ENCODE data around the gene FADS2. TPM values are rescaled to one million over a fixed set of nuclear protein-coding genes. Genes with fewer than 3 reads are reported as not detected.
A peak's percentile ranks its signal among the peaks of the same experiment; 100 is the strongest.

The FADS2 gene
- total RNA-seq, 4 donors from 2014 or later = 7.8 to 40.1 (median 16.2) TPM

DNA sequence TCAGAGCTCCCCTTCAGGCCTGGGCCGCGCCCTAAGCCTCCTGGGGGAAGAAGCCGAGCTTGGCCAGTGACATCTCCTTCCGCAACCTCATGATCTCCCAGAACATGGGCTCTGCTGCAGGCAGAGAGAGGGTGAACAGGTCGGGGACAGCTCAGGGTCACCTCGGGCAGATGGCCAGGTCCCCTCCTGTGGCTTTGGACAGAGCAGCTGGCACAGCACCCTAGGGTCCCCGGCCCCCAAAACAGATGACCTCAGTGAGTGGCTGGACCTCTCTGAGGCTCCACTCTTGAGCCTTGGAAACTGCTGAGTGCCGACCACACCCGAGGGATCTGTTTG lies 70.1 kb downstream of the FADS2 start:
- DNase-seq (ENCODE audit: low spot score) = no peak
- ATAC-seq (ENCODE audit: low FRiP score) = no peak
- TF ChIP-seq, protein P1, sequence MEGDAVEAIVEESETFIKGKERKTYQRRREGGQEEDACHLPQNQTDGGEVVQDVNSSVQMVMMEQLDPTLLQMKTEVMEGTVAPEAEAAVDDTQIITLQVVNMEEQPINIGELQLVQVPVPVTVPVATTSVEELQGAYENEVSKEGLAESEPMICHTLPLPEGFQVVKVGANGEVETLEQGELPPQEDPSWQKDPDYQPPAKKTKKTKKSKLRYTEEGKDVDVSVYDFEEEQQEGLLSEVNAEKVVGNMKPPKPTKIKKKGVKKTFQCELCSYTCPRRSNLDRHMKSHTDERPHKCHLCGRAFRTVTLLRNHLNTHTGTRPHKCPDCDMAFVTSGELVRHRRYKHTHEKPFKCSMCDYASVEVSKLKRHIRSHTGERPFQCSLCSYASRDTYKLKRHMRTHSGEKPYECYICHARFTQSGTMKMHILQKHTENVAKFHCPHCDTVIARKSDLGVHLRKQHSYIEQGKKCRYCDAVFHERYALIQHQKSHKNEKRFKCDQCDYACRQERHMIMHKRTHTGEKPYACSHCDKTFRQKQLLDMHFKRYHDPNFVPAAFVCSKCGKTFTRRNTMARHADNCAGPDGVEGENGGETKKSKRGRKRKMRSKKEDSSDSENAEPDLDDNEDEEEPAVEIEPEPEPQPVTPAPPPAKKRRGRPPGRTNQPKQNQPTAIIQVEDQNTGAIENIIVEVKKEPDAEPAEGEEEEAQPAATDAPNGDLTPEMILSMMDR (IDR thresholded peaks at IDR 0.05) = no peak

DNA sequence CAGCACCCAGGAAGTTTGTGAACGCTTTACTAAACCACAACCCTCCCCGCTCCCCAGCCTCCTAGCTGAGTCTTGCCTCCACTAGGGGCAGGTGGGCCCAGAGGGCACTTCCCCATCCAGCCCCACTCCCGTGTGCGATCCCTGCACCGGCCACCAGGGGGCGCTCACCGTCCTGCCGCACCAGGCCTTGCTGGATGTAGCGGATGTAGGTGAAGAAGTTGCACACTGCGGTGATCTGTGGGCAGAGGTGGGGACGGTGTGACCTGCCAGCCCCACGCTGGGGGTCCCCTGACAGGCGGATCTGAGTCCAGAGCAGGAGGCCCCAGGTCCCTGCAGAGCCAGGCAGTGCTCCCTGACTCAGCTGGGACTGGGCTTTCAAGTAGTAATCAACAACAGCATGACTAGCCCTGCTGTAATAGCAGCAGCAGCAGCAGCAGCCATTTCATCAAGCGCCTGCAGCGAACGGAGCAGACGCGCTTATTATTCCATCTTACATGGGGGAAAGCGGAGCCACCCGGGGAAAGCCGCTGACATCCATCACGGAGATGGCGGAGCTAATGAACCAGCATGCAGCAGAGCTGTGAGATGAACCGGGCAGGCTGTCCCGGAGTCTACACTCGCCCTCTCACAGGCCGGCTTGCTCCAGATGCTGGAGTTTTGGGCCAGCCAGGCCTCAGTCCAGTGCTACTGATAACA lies 71.2 kb downstream of the FADS2 start:
- TF ChIP-seq, protein P1 (IDR thresholded peaks at IDR 0.05) = peak in 2 of 3 donors; percentile 98 to 99
- DNase-seq (ENCODE audit: low spot score) (peak; percentile 75), ATAC-seq (ENCODE audit: low FRiP score) (peak; percentile 75)

DNA sequence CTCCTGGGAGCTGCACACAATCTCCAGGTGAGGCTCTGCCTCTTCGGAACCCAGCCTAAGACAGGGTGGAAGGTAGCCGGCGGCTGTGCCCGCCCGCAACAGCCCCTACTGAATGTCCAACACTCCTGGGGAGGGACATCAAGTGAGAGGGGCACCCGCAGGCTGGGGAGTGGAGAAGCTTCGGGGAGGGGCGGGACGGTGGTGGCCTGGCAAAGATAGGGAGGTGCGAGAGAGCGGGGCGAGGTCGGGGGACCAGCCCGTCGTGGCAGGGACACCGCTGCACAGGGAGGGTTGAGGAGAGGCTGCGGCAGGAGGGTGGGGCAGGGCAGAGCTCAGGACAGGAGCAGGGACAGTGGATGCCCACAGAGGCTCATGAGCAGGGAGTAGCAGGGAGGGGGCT lies 72.2 kb downstream of the FADS2 start:
- TF ChIP-seq, protein P1 (IDR thresholded peaks at IDR 0.05) = no peak
- ATAC-seq (ENCODE audit: low FRiP score) (no peak), DNase-seq (ENCODE audit: low spot score) (no peak)

DNA sequence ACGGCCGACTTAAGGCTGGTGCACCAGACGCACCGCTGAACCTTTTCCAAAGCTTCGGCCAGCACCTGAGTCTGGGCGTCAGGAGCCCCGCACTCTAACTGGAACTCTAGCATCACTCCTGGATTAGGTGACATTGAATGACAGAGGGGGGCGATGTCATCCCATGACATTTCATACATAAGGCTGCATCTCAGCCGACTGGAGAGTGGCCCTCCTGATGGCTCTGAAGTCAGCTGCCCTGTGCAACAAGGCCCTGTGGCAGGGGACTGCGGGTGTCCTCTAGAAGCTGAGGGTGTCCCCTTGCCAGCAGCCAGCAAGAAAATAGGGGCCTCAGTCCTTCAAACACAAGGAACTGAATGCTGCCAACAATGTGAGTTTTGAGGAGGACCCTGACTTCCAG lies 73.3 kb downstream of the FADS2 start:
- DNase-seq (ENCODE audit: low spot score) = no peak
- no peak for ATAC-seq (ENCODE audit: low FRiP score)
- TF ChIP-seq, protein P1 (IDR thresholded peaks at IDR 0.05) = no peak

DNA sequence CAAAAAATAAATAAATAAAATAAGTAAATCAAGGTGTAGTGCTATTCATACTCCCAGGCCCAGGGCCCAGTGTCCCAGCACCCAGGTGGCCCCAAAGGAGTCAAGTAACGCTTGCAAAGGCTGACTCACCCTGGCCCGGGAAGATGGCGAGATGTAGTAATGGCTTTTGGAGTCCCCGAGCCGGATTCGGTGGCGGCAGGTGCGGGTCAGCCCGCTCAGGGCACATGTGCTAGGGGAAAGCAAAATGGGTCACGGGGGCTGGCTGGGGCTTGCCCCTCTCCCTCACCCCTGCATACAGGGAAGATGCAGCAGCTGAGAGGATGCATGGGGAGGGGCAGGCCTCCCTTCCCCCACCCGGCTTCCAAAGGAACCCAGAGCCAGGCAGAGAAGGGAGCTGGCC lies 74.2 kb downstream of the FADS2 start:
- ATAC-seq (ENCODE audit: low FRiP score) (no peak), DNase-seq (ENCODE audit: low spot score) (no peak)
- TF ChIP-seq, protein P1 (IDR thresholded peaks at IDR 0.05) = no peak

DNA sequence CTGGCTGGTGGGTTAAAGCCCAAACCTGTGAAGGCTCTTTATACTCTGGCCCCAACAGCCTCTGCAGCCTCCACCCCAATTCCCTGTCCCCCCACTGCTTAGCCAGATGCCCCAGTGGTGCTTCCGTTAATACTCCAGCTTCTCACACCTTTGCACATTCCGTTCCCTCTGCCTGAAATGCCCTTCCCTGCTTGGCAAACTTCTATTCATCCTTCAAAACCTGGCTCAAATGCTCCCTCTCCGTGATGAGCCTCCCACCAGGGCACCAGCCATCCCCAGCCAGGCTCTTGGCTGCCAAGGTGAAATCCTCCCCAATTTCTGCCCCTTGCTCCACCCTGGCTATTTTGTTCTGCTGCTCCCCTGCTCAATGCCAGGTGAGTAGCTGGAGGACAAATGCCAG lies 75.7 kb downstream of the FADS2 start:
- DNase-seq (ENCODE audit: low spot score) (no peak), ATAC-seq (ENCODE audit: low FRiP score) (no peak)
- TF ChIP-seq, protein P1 (IDR thresholded peaks at IDR 0.05) = no peak

DNA sequence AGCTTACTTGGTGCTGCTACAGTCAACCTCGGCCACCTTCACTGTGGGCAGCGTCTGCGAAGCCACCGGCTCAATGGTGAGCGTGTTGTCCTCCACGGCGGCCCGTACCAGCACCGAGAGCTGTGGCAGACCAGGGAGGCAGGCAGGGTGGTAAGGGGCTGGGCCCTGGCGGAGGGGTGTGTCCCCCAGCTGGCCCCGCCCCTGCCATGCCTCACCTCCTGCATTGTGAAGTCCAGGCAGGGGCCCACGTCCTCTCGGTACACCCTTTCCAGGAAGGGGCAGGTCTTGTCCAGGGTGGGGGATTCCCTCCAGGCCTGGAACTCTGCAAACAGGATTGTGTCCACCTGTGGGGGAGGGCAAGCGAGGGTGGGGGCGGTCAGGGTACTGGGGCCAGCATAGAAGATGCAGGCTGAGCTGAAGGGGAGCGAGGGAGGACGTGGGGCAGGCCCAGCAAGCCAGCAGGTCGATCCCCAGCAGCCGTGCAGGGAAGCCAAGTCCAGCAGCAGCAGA lies 76.5 kb downstream of the FADS2 start:
- no peak for DNase-seq (ENCODE audit: low spot score)
- TF ChIP-seq, protein P1 (IDR thresholded peaks at IDR 0.05) = no peak
- ATAC-seq (ENCODE audit: low FRiP score) = peak; percentile 19

Data from omental fat pad (tissue), 4 donors.